IMR-90 (cell line): Measurements from ENCODE around the gene GAMT. TPM values are rescaled to one million over a fixed set of nuclear protein-coding genes. Genes with fewer than 3 reads are reported as not detected.

ENCODE experiments used
- ATAC-seq: fragments of 200-7000 bp; cut with Tn5 transposase; 2 replicates; pipeline ENCODE4 v1.9.1; 2020; ENCODE audit warnings: low read depth, mild to moderate bottlenecking, moderate library complexity
- BruUV-seq: library from RNA; stranded (reverse); fragments of 400-500 nt; replicated peaks from 2 replicates; lab custom pipeline; 2021; lab: Mats Ljungman, UMichigan
- CTCF ChIA-PET: fragments of 300-600 bp; formaldehyde crosslinking; extraction: SDS; loops from one replicate; lab custom pipeline; 2021; ENCODE audit warnings: antibody characterized with exemption; lab: Yijun Ruan, JAX
- POLR2A ChIA-PET: fragments of 300-600 bp; sonication (Branson Sonifier 250); formaldehyde crosslinking; loops from one replicate; lab custom pipeline; 2022; ENCODE audit warnings: antibody characterized with exemption; ENCODE audit not compliant: unreplicated experiment; lab: Charles Lee
- DNase-seq: peaks from one replicate; pipeline ENCODE4 v3.0.0; 2013
- H2AFZ ChIP-seq: replicated peaks from 2 replicates; pipeline ENCODE3; 2013; ENCODE audit warnings: low read length, mild to moderate bottlenecking; ENCODE audit not compliant: poor library complexity
- H2AK5ac ChIP-seq: 2 replicates; pipeline ENCODE4 v1.6.1; 2013; ENCODE audit warnings: low read depth, low read length, inconsistent platforms
- H2AK9ac ChIP-seq: replicated peaks from 2 replicates; pipeline ENCODE3; 2013; ENCODE audit warnings: mild to moderate bottlenecking, low read depth, low read length, moderate library complexity; ENCODE audit not compliant: poor library complexity
- H2BK120ac ChIP-seq: 2 replicates; pipeline ENCODE4 v1.6.1; 2013; ENCODE audit warnings: low read depth, low read length, inconsistent platforms
- H2BK15ac ChIP-seq: 3 replicates; pipeline ENCODE4 v1.6.1; 2013; ENCODE audit warnings: low read depth, low read length, inconsistent platforms
- H2BK20ac ChIP-seq: 2 replicates; pipeline ENCODE4 v1.6.1; 2013; ENCODE audit warnings: low read depth, mild to moderate bottlenecking, inconsistent platforms, low read length, moderate library complexity
- H2BK5ac ChIP-seq: 2 replicates; pipeline ENCODE4 v1.6.1; 2013; ENCODE audit warnings: mild to moderate bottlenecking, low read depth, low read length, inconsistent platforms; ENCODE audit not compliant: poor library complexity, severe bottlenecking
- H3K14ac ChIP-seq: replicated peaks from 2 replicates; pipeline ENCODE4 v1.6.1; 2013; ENCODE audit warnings: low read depth, low read length, inconsistent platforms
- H3K18ac ChIP-seq: 2 replicates; pipeline ENCODE4 v1.6.1; 2013; ENCODE audit warnings: low read depth, low read length, control low read depth
- H3K23ac ChIP-seq: 2 replicates; pipeline ENCODE4 v1.6.1; 2013; ENCODE audit warnings: low read depth, low read length, inconsistent platforms
- H3K27ac ChIP-seq: 2 replicates; pipeline ENCODE4 v1.5.1; 2013; ENCODE audit warnings: mild to moderate bottlenecking, control low read depth, low read length; ENCODE audit not compliant: insufficient read depth
- H3K27me3 ChIP-seq: 2 replicates; pipeline ENCODE4 v1.6.1; 2013; ENCODE audit warnings: low read length; ENCODE audit not compliant: control insufficient read depth, insufficient read depth
- H3K36me3 ChIP-seq: 2 replicates; pipeline ENCODE4 v1.6.1; 2013; ENCODE audit warnings: low read length, mixed read lengths; ENCODE audit not compliant: control insufficient read depth, insufficient read depth
- H3K4ac ChIP-seq: 2 replicates; pipeline ENCODE4 v1.6.1; 2013; ENCODE audit warnings: low read depth, low read length, inconsistent platforms
- H3K4me1 ChIP-seq: 2 replicates; pipeline ENCODE4 v1.6.1; 2013; ENCODE audit warnings: low read length, mixed read lengths; ENCODE audit not compliant: control insufficient read depth, insufficient read depth
- H3K4me2 ChIP-seq: 2 replicates; pipeline ENCODE4 v1.6.1; 2013; ENCODE audit warnings: low read depth, mild to moderate bottlenecking, control low read depth, low read length, moderate library complexity
- H3K4me3 ChIP-seq: 2 replicates; pipeline ENCODE4 v1.5.1; 2013; ENCODE audit warnings: low read depth, mild to moderate bottlenecking, control low read depth, low read length, moderate library complexity; ENCODE audit not compliant: insufficient read depth
- H3K56ac ChIP-seq: 2 replicates; pipeline ENCODE4 v1.6.1; 2013; ENCODE audit warnings: low read length, inconsistent platforms; ENCODE audit not compliant: insufficient read depth; ENCODE audit errors: extremely low read depth
- H3K79me1 ChIP-seq, 2 experiments: 2 replicates each; pipeline ENCODE4 v1.6.1; 2013; ENCODE audit warnings: low read length in 2 of 2, inconsistent platforms in 1 of 2, low read depth in 1 of 2
- H3K9ac ChIP-seq: 2 replicates; pipeline ENCODE4 v1.6.1; 2013; ENCODE audit warnings: low read depth, low read length, control low read depth
- H3K9me1 ChIP-seq: 2 replicates; pipeline ENCODE4 v1.6.1; 2013; ENCODE audit warnings: low read length, inconsistent platforms; ENCODE audit not compliant: insufficient read depth
- H3K9me3 ChIP-seq: 2 replicates; pipeline ENCODE4 v1.6.1; 2013; ENCODE audit warnings: low read length; ENCODE audit not compliant: control insufficient read depth, insufficient read depth
- H4K20me1 ChIP-seq: 2 replicates; pipeline ENCODE4 v1.6.1; 2013; ENCODE audit warnings: low read length, inconsistent platforms; ENCODE audit not compliant: insufficient read depth
- H4K5ac ChIP-seq: 2 replicates; pipeline ENCODE4 v1.6.1; 2013; ENCODE audit warnings: mild to moderate bottlenecking, low read depth, low read length, control low read depth
- H4K8ac ChIP-seq, 2 experiments: 2 replicates each; pipeline ENCODE4 v1.6.1; 2013; ENCODE audit warnings: low read depth in 2 of 2, low read length in 2 of 2, control low read depth in 1 of 2, inconsistent platforms in 1 of 2
- H4K91ac ChIP-seq: 2 replicates; pipeline ENCODE4 v1.6.1; 2013; ENCODE audit warnings: low read depth, low read length, inconsistent platforms; ENCODE audit not compliant: insufficient read depth
- BHLHE40 ChIP-seq: fragments of 150-350 bp; IDR thresholded peaks from 2 replicates; pipeline ENCODE4 v1.6.1; 2016; ENCODE audit warnings: mild to moderate bottlenecking, low read depth, low read length
- CEBPB ChIP-seq: IDR thresholded peaks from 2 replicates; pipeline ENCODE4 v1.6.1; 2012; ENCODE audit warnings: low read depth, low read length, improper control_type of control experiment
- CHD1 ChIP-seq: IDR thresholded peaks from 2 replicates; pipeline ENCODE4 v1.6.1; 2012; ENCODE audit warnings: low read depth, low read length, improper control_type of control experiment
- CTCF ChIP-seq: conservative IDR thresholded peaks from 2 replicates; pipeline ENCODE4 v1.5.1; 2012; ENCODE audit warnings: mild to moderate bottlenecking, low read depth, low read length, improper control_type of control experiment
- FOS ChIP-seq: fragments of 150-350 bp; IDR thresholded peaks from 2 replicates; pipeline ENCODE4 v1.6.1; 2016; ENCODE audit warnings: low read depth, low read length
- MAFK ChIP-seq: IDR thresholded peaks from 2 replicates; pipeline ENCODE4 v1.6.1; 2012; ENCODE audit warnings: low read depth, low read length, improper control_type of control experiment
- MAZ ChIP-seq: IDR thresholded peaks from 2 replicates; pipeline ENCODE4 v1.6.1; 2012; ENCODE audit warnings: low read depth, mild to moderate bottlenecking, low read length, improper control_type of control experiment, moderate library complexity, borderline replicate concordance
- MXI1 ChIP-seq: IDR thresholded peaks from 2 replicates; pipeline ENCODE4 v1.6.1; 2012; ENCODE audit warnings: low read depth, mild to moderate bottlenecking, low read length, moderate library complexity, borderline replicate concordance
- NFE2L2 ChIP-seq: fragments of 150-350 bp; IDR thresholded peaks from 2 replicates; pipeline ENCODE4 v1.6.1; 2016; ENCODE audit warnings: low read depth, mild to moderate bottlenecking, low read length
- RAD21 ChIP-seq: IDR thresholded peaks from 2 replicates; pipeline ENCODE4 v1.6.1; 2012; ENCODE audit warnings: low read length, improper control_type of control experiment
- RCOR1 ChIP-seq: IDR thresholded peaks from 2 replicates; pipeline ENCODE4 v1.6.1; 2012; ENCODE audit warnings: mild to moderate bottlenecking, low read length, improper control_type of control experiment; ENCODE audit not compliant: insufficient replicate concordance
- SMC3 ChIP-seq: fragments of 150-350 bp; IDR thresholded peaks from 2 replicates; pipeline ENCODE4 v1.6.1; 2016; ENCODE audit warnings: low read depth, mild to moderate bottlenecking, antibody characterized with exemption, low read length, moderate library complexity
- USF2 ChIP-seq: fragments of 150-350 bp; IDR thresholded peaks from 2 replicates; pipeline ENCODE4 v1.6.1; 2017; ENCODE audit warnings: mild to moderate bottlenecking, antibody characterized with exemption, low read length, low read depth
- WGBS, 2 experiments: methylation state at CpG; one replicate each; pipeline versions ENCODE4 v1.1.5 to v1.1.7; 2013; ENCODE audit warnings: missing lambda C conversion rate in 2 of 2; ENCODE audit not compliant: insufficient read length in 1 of 2; ENCODE audit errors: extremely low coverage in 2 of 2; 5-methylcytosine and 5-hydroxymethylcytosine counted together
- dilution Hi-C: fragments of 300-500 bp; cut with HindIII; formaldehyde crosslinking; loops from one replicate; pipeline ENCODE4 v1.14.3; 2018; ENCODE audit warnings: low sequenced_read_pairs; ENCODE audit not compliant: unreplicated experiment
- in situ Hi-C: fragments of 300-500 bp; cut with MboI; formaldehyde crosslinking; loops from 3 replicates; pipeline ENCODE4 v1.14.3; 2019; ENCODE audit warnings: low sequenced_read_pairs, inconsistent platforms, mixed read lengths
- intact Hi-C: fragments of 100-400 bp; cut with micrococcal nuclease; formaldehyde crosslinking; loops from 2 replicates; pipeline ENCODE4 v1.10.0; 2022
- polyA plus RNA-seq, 3 experiments: library from polyadenylated mRNA; depleted of rRNA; stranded (reverse); fragments of >200 nt; gene quantifications; 2 replicates each; pipeline ENCODE4 v1.2.3, GENCODE V29; 2012; ENCODE audit warnings: low replicate concordance in 1 of 3
- total RNA-seq: library from RNA; depleted of rRNA; stranded (reverse); fragments of >200 nt; gene quantifications from 2 replicates; pipeline ENCODE4 v1.2.3, GENCODE V29; 2012
- TF ChIP-seq, protein P1 (sequence below): fragments of 150-350 bp; IDR thresholded peaks from 2 replicates; pipeline ENCODE4 v1.6.1; 2016; ENCODE audit warnings: low read depth, mild to moderate bottlenecking, low read length, moderate library complexity, borderline replicate concordance

Gene GAMT
- total and polyA plus RNA-seq, 2 of the 4 experiments (the other 2 are of a cell fraction): 22.8 to 51.8 TPM

- H2AK5ac ChIP-seq: peak overlapping the region; percentile 88
- peaks cover 54% of the 10 kb centered on the region for H4K20me1 ChIP-seq
- H3K4ac ChIP-seq: no peak overlapping the region; the same call in 1 of the 2 replicates
- peaks cover 5% of the 10 kb centered on the region; the same call in 1 of the 2 replicates for H3K4me1 ChIP-seq
- no peaks in the 10 kb centered on the region for H3K9me3 ChIP-seq
- no peak overlapping the region for H3K23ac ChIP-seq
- H3K9me1 ChIP-seq: no peaks in the 10 kb centered on the region
- H2BK5ac ChIP-seq: no peak overlapping the region
- no peak overlapping the region for H3K18ac ChIP-seq
- intact Hi-C loops (no loop called here), dilution Hi-C loops (no loop called here), in situ Hi-C loops (no loop called here)
- H4K5ac ChIP-seq: no peak overlapping the region
- ChIA-PET POLR2A (no interaction called here), CTCF (no interaction called here)
- H4K8ac ChIP-seq: peak overlapping the region in 1 of 2 experiments; percentile 73; a peak in 1 of 4 replicates
- WGBS, 2 experiments: 1% methylated on average over 16 of the region's 70 CpGs; no CpG with 5 or more reads in 1 of the 2 experiments
- ATAC-seq (peak; percentile 85), DNase-seq (peak; percentile 35)
- H3K27ac ChIP-seq: no peak overlapping the region
- peak overlapping the region; percentile 78 for H2AK9ac ChIP-seq
- peaks cover 13 to 26% of the 10 kb centered on the region in 2 experiments; a peak in 3 of 4 replicates for H3K79me1 ChIP-seq
- no peak overlapping the region for H2BK15ac ChIP-seq
- H3K4me2 ChIP-seq: peak overlapping the region; percentile 55
- no peak overlapping the region for H4K91ac ChIP-seq
- peak overlapping the region; percentile 6; the same call in 1 of the 2 replicates for H3K56ac ChIP-seq
- H2BK120ac ChIP-seq: 0 out of 2 replicates have a peak overlapping the region, but pooled peaks have one; percentile 32
- H2AFZ ChIP-seq: peak overlapping the region; percentile 91
- H3K36me3 ChIP-seq: peaks cover 23% of the 10 kb centered on the region
- H2BK20ac ChIP-seq: no peak overlapping the region
- H3K4me3 ChIP-seq: peak overlapping the region; percentile 47
- H3K14ac ChIP-seq: no peak overlapping the region; the same call in 1 of the 2 replicates
- peaks cover 35% of the 10 kb centered on the region for H3K27me3 ChIP-seq
- no peak overlapping the region for H3K9ac ChIP-seq
- BruUV-seq: no TSS peak
- no peak for TF ChIP-seq MAFK
- TF ChIP-seq RCOR1: no peak
- no peak for TF ChIP-seq MXI1
- TF ChIP-seq BHLHE40: no peak
- TF ChIP-seq NFE2L2: no peak
- TF ChIP-seq CTCF: peak; percentile 86
- no peak for TF ChIP-seq FOS
- TF ChIP-seq CEBPB: no peak
- TF ChIP-seq CHD1: no peak
- TF ChIP-seq, protein P1, sequence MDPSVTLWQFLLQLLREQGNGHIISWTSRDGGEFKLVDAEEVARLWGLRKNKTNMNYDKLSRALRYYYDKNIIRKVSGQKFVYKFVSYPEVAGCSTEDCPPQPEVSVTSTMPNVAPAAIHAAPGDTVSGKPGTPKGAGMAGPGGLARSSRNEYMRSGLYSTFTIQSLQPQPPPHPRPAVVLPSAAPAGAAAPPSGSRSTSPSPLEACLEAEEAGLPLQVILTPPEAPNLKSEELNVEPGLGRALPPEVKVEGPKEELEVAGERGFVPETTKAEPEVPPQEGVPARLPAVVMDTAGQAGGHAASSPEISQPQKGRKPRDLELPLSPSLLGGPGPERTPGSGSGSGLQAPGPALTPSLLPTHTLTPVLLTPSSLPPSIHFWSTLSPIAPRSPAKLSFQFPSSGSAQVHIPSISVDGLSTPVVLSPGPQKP: no peak
- peak; percentile 57; the same call in 1 of the 2 replicates for TF ChIP-seq MAZ
- peak; percentile 45 for TF ChIP-seq RAD21
- peak; percentile 28; the same call in 1 of the 2 replicates for TF ChIP-seq SMC3
- no peak for TF ChIP-seq USF2
Measured at GRCh38 chr19:1445185-1445931, 44.0 kb upstream of the GAMT start.
